Activated CD4-positive, alpha-beta T cell treated with anti-CD3 and anti-CD28 coated beads, Interleukin-2, amount 50 U/mL, for 24 hours (primary cell): ENCODE results near the gene EPS15.
"Not testable (repeated sequence)": the region's sequence is repeated elsewhere in the genome, so short reads cannot be mapped to it uniquely, and the experiment has no call there.

Experiments
- DNase-seq, 2 donors: peaks; one replicate each; pipeline ENCODE4 v3.0.0-alpha.2; 2020; ENCODE audit warnings: low read depth in 1 of 2, low spot score in 1 of 2

Gene EPS15

DNA sequence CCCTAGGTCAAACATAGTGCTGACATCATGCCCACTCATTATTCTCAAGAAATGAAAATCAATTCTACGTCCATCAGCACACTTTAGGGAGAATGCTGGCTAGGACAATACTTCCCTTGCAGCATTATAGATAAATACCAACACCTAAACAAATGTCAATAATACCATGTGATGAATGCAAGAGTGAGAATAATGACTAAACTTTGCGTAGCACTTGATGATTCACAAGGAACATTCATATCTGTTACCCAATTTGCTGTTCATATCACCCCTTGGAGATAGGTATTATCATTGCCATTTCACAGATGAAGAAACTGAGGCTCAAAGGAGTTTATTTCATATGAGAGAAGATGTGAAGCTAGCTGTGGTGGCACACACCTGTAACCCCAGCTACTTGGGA is 24.8 kb upstream of the EPS15 start:
- no peak for DNase-seq

- no peak for DNase-seq
These were observed 23.3 kb upstream of the EPS15 start for GRCh38 chr1:51542158-51542953.

GRCh38 chr1:51541313-51542050 is 22.4 kb upstream of the EPS15 start:
- no peak for DNase-seq

DNA sequence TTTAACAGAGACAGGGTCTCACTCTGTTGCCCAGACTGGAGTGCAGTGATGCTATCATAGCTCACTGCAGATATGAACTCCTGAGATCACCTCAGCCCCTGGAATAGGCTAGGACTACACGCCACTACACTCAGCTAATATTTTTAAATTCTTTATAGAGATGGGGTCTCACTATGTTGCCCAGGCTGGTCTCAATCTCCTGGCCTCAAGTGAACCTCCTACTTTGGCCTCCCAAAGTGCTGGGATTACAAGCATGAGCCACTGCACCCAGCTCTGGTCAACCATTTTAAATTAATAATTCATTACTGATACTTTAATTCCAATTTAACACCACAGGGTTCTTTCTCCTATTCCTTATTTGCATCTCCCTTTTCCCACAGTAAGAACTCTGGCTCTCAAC is 18.5 kb upstream of the EPS15 start:
- DNase-seq: no peak

GRCh38 chr1:51535006-51535592 is 16.0 kb upstream of the EPS15 start:
- no peak for DNase-seq

DNA sequence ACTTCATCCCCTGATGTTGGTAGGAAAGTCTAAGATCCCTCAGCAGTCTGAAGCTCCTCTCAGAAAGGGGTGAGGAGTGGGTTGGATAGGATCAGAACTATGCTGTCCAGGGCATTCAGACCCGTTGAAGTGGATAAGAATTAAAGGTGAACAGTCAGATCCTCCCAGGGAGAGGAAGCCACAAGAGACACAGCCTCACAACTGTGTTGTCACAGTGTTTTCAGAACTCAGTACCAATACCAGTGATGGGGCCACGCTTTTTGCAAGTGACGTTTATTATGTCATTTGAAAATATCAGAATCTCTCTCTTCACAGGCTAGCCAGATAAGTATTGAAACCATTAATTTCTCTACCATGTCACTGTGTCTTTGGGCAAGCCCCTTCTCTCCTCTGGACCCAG is 15.4 kb upstream of the EPS15 start:
- no peak for DNase-seq

DNA sequence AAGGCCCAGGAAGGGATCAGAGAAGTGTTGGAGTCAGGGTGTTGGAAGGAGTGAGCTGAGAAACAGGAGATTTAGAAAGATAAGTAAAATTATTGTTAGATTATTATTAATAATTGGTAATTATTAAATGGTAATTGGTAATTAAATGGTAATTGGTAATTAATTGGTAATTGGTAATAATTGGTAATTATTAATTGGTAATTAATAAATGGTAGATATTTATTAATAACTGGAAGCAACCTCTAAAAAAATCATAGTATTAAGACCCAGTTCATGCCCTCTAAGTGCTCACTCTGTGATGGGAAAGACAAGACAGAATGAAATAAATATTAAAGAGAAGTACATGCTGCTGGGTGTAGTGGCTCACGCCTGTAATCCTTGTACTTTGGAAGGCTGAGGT is 13.8 kb upstream of the EPS15 start:
- no peak for DNase-seq

DNA sequence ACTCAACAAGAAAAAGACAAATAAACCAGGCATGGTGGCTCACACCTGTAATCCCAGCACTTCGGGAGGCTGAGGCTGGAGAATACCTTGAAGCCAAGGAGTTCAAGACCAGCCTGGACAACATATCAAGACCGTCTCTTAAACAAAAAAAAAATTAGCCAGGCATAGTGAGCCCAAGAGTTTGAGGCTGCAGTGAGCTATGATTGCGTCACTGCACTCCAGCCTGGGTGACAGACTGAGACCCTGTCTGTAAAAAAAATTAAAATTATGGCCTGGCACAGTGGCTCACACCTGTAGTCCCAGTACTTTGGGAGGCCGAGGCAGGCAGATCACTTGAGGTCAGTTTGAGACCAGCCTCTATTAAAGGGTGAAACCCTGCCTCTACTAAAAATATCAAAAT is 11.4 kb upstream of the EPS15 start:
- not testable (repeated sequence) for DNase-seq

- no peak for DNase-seq
These were observed 8.1 kb upstream of the EPS15 start for GRCh38 chr1:51527144-51527543.

DNA sequence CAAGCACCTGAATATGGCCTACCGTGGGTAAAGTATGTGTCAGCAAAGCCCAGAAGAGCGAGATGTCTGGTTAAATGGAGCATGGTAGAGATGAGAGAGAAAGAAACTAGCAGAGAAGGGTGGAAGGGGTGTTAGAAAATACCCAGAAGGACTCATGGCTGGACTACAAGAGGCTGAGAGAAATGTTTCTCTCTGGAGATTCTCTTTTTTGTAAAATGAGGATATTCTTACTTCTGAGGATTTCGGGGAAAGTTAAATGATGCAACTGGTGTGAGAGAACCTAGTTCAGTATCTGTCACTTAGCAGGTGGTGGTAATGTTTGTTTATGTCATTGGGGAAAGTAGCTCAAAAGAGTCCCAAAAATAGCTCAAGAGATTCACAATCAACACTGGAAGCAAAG is 7.2 kb upstream of the EPS15 start:
- no peak for DNase-seq

- DNase-seq: no peak
These were observed 6.2 kb upstream of the EPS15 start for GRCh38 chr1:51525295-51525694.

DNA sequence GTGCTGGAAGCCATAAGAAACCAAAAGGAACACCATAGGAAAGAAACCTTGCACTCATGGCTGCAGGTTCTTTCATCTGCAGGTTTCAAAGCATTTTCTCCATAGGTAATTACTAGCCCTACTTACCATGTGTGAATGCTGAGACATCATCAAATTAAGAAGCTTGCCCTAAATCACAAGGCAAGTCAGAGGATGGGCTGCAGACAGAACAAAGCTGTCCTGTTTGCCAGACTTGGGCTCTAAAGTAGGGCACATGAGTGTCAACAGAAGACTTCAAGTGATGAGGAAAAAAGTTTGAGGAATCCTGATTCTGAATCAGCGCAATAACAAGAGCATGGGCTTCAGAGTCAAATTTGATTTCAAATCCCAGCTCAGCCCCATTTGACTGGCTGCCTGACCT is 5.8 kb upstream of the EPS15 start:
- DNase-seq: no peak

DNA sequence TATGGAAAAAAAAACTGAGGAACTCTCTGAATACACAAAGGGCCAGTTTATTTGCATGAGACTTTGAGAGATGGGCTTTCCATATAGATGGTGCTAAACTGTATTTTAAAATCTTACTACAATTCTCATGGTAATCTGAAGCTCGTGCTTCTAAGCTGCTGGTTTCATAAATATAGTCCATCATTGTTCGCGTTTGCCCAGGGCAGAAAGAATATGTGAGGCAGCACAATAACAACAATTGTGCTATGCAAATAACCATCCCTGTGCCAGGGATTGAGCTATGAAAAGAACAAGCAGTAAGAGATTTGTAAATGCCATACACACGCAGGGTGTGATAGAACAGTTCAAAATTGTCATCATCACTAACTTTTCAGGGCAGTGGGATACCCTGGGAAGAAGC is 4.9 kb upstream of the EPS15 start:
- DNase-seq: no peak

- no peak for DNase-seq
These were observed 1.7 kb upstream of the EPS15 start for GRCh38 chr1:51520700-51521248.

GRCh38 chr1:51519865-51520699 is 1.0 kb upstream of the EPS15 start:
- no peak for DNase-seq

DNA sequence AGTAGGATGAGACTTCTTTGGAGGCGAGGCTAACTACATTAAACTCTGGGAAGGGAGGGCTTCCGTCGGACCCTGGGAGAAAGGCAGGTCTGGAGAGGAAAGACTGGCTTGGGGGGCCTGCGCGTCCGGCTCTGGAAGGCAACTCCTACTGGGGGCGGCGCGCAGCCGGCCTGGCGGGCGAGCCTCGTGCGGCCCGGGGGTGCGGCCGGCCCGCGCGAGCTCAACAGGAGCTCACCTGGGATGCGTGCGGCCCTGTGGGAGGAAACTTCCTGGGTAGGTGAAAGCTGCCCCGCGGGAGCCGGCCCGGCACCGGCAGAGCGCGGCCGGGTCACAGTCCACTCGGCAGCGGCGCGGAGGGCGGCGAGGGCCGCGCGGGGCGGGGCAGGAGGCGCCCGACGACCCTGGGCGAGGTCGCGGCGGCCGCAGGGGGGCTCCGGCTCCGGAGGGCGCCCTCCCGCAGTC is 449 bp downstream of the EPS15 start:
- DNase-seq: peak in 1 of 2 donors; percentile 20

GRCh38 chr1:51518033-51518585 is 957 bp downstream of the EPS15 start:
- peak in 1 of 2 donors; percentile 16 for DNase-seq

GRCh38 chr1:51517361-51518032 is 1.6 kb downstream of the EPS15 start:
- no peak for DNase-seq

DNA sequence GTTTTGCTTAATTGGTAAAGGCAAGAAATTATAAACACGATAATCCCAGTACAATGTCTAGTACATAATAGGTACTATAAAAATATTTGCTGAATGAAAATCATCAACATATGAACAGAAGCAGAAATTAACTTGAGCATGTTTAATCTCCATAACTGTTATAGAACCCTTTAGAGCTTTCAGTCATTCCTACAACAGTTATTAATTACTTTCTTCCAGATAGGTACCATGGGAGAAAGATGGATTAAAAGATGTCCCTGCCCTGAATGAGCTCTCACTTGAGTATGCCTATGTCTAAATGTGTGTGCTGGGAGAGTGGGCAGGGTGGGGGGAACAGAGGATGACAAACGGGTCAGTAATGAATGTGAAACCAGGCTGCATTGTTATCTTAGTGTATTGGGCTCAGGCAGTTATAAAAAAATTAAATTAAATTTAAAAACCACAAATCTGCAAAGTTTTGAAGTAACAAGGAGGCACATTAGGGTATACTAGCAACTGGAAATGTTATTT is 2.4 kb downstream of the EPS15 start:
- no peak for DNase-seq
